Measurements from ENCODE around the gene SNPH.

The SNPH gene

GRCh38 chr20:1324598-1325172 lies 58.6 kb downstream of the SNPH start:
- no peak for DNase-seq (ENCODE audit: low spot score)

GRCh38 chr20:1325173-1326030 lies 59.3 kb downstream of the SNPH start:
- DNase-seq (ENCODE audit: low spot score) = peak; percentile 96

DNA sequence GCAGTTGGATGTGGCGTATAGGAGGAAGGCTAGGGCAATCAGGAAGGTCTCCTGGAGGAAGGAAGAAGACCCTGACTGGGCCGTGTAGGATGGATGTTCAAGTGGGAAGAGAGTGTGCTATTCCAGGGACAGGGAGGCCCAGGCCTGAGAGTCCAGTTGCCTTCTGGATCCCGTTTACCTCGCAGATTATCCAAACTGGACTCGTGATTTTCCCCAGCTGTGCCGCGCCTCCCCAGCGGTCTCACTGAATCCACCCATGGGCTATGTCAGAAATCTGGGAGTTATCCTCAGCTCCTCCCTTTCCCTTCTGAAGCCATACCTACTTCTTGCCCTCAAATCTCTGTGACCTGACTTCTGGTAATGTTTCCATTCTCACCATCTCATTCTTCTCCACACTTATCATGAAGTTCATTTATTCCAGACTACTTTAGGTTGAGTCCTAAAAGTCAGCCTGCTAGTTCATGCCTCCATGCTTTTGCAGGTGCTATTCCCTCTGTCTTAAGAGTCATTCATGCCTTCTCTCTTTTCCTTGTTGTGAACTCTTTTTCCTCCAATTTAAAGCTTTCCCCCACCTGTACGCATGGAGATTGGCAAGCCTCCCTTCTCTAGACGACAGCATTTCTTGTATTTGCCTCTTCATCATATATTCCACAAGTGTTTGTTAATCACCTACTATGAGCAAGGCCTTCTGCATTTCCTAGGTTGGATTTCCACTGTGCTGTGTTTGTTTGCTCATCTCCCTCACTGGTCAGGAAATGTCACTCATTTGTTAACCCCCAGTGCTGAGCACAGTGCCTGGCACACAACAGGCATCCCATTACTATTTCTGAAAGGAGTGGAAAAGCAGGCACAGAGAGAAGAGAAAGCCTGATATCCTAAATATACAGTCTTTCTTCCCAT lies 60.2 kb downstream of the SNPH start:
- no peak for DNase-seq (ENCODE audit: low spot score)

DNA sequence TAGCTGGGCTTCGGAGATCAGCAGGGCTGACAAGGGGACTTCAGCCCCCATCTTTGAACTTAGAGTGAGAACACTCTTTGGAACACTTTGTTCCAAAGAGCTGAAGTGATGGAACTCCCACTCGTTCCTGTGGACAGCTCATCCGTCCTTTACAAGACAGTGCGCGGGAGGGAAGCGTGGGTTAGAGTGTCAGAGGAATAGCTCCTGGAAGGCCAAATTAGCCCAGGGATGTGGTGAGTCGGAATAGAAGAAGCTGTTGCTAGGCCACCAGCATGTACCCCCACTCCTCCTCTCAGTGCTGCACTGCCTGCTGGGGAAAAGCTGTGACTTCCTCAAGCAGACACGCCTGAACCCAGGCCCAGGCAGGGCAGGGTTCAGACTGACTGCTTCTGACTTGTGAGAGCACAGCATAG lies 61.2 kb downstream of the SNPH start:
- no peak for DNase-seq (ENCODE audit: low spot score)

DNA sequence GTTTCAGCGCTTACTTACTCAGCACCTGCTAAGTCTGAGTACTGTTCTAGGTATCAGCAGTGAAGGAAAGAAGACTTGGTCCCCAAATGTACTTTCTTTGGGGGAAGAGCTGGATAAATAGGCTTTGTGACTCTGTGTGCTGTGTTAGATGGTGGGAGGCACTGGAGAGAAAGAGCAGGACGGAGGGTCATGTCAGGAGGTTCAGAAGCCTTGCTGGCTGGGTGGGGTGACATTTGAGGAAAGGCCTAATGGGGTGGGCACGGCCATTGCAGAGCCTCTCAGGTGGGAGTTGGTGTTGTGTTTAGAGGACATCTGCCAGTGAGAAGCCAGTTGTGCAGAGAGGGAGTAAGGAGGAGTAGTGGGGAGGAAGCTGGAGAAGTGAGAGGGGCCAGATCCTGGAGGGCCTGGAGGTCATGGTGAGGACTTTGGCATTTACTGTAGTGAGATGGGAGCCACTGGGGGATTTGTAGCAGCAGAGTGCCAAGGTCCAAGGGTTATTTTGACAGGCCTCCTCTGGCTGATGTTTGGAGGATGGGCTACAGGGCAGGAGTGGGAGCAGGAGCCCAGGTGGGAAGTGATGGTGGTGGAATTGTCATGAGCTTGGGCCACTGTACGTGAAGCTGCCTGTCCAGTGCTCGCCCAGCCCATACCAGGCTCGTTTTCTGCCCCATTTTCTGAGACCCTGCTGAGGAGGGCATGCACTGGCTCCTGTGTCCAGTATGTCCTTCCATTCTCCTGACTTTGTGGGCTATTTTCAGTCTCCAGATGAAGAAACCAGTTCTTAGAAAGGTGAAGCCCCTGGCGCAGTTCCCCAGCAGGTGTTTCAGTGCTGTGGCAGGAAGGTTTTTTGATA lies 62.0 kb downstream of the SNPH start:
- no peak for DNase-seq (ENCODE audit: low spot score)

DNA sequence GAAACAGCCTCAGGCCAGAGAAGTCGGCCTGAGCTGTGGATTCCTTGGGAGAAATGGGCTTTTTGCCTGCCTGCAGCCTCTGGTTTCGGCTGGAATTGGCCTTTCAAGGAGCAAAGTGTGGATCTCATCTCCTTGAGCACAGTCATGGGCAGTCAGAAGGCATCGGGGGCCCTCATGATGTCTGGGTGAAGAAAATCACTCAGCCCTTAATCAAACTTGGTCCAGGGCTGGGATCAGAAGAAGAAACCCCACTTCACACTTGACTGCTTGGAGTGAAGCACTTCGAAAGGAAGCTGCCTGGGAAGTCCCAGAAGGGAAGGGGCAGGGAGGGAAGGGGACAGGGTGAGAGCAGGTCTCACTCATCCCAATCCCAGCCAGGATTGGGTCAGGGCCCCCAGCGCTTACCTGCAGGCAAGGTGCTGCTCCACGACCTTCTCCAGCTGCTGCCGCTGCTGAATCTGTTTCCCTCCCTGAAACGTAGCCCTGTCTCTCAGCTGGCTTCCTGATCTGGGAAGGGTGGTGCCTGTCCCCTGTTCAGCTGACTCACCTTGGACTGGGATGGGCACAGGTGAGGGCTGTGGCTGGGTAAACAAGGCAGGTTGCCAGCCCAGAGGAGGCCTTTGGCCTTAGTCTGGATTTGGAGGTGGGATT lies 62.7 kb downstream of the SNPH start, which contains the start of gene SDCBP2:
TSS of gene SDCBP2 (minus strand) at position 460 of the 651 bp plus-strand sequence. CDS start 8,723 bp downstream, outside the sequence.
- no peak for DNase-seq (ENCODE audit: low spot score)

GRCh38 chr20:1330075-1330830 lies 64.2 kb downstream of the SNPH start:
- no peak for DNase-seq (ENCODE audit: low spot score)

GRCh38 chr20:1331101-1331500 lies 65.0 kb downstream of the SNPH start:
- DNase-seq (ENCODE audit: low spot score) = no peak

GRCh38 chr20:1331801-1332453 lies 65.8 kb downstream of the SNPH start:
- DNase-seq (ENCODE audit: low spot score) = no peak

DNA sequence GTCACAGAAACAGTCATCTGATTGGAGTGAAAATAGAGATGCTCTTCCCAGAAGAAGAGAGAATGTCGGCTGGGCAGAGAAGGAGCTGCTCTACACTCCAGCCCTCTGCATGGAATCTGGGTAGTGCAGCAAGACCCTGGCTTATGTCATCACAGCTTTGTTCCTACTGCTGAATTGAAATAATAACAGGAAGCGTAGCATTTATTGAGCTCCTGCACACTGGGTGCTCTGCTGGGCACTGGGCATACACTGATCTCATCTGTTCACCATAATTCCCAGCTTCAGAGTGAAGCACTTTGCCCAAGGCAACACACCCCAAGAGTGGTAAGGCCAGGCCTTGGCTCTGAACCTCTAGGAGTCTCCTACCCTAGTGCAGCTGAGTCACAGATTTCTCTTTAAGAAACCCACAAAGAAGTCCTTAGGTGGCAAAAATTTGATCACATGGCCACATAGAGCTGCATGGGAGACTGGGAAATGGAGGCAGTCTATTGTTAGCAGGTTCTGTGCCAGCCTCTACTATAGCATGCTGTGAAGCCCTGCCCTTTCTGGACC lies 66.7 kb downstream of the SNPH start:
- DNase-seq (ENCODE audit: low spot score) = no peak

DNA sequence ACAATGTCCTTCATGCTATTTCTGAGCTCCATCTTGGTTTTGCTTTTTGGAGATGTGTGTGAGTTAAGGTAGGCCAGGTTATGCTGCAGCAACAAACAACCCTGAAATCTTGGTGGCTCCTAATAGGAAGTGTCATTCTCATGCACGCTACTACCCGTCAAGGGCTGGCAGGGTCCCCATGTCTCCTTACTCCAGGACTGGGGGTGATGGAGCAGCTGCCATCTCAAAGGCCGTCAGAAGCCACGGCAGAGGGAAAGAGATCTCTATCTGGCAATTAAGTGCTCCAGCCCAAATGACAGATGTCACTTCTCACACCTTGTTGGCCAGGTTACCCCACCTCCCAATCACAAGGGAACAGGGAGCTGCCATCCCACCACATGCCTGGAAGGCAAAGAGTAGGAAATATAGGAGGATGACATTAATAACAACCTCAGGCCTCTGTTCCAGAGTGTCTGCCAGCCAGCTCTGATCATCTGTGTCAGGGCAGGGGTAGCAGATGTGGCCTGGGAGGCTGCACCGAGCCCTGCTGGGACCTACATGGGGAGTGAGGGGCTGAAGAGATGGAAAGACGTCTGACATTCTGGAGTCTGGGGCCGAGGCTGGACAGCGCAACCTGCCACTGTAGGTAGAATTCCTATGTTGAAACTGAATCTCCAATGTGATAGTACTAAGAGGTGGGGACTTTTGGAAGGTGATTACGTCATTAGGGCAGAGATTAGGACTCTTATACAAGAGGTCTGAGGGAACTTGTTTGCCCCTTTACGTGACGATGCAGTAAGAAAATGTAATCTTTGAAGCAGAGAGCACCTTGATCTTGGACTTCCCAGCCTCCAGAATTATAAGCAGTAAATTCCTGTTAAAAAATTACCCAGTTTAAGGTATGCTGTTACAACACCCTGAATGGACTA lies 67.6 kb downstream of the SNPH start:
- DNase-seq (ENCODE audit: low spot score) = no peak

DNA sequence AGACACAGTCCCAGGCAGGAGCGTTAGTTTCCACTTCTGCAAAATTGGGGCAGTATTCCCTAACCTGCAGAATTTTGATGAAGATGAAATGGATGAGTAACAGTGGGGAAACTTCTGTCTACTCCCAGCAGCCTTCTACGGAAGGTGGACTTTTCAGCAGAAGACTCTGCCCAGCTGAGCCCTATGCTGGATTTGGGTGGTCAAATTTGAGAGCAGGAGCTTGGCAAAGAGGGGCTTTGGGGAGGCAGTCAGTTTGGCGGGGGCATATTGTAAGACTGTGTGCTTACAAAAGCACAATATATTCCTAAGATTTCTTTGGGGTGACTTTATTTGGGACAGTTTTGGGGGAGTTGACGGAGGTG lies 68.3 kb downstream of the SNPH start:
- DNase-seq (ENCODE audit: low spot score) = no peak

DNA sequence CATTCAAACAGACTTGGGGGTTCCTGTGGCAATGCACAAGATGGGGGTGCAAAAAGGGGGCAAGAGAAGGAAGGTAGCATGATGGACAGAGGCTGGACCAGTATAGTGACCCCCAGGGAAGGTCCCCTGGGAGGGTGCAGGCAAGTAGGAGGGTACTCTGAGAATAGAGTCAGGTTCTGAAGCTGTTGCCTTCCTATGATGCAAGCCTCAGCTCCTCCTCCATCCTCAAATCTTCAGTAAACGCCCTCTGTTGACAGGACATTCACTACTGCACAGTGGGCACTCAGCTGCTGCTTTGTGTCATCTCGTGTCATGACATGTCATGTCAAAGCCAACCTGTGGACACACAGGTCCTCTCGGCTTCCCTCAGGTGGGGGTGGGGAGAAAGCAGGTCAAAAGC lies 68.7 kb downstream of the SNPH start:
- DNase-seq (ENCODE audit: low spot score) = no peak

DNA sequence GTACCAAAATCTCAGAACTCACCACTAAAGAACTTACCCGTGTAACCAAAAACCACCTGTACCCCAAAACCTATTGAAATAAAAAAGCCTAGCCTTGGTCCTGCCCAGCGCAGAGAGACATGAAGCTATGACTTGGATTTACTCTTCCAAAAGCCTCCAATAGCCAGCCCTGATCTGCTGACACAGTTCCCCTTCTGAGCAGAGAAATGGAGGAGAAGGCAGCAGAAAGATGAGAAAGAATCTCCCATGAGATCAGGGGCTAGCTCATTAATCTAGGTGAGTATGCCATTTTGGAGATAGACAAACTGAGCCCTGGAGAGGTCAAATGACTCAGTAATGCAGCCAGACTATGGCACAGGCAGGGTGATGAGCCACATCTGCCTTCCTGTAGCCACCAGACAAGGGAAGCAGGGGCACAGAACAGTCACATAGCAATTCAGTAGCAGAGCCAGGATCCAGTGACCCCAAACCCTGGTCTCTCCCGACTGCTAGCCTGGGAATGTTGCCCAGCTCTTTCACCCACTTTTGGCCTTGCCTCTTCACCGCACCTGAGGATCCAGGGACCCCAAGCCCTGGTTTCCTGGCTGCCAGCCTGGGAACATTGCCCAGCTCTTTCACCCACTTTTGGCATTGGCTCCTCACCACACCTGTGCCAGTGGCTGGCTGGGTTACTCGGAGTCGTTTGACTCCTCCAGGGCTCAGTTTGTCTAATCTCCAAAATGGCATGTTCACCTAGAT lies 70.0 kb downstream of the SNPH start:
- no peak for DNase-seq (ENCODE audit: low spot score)

DNA sequence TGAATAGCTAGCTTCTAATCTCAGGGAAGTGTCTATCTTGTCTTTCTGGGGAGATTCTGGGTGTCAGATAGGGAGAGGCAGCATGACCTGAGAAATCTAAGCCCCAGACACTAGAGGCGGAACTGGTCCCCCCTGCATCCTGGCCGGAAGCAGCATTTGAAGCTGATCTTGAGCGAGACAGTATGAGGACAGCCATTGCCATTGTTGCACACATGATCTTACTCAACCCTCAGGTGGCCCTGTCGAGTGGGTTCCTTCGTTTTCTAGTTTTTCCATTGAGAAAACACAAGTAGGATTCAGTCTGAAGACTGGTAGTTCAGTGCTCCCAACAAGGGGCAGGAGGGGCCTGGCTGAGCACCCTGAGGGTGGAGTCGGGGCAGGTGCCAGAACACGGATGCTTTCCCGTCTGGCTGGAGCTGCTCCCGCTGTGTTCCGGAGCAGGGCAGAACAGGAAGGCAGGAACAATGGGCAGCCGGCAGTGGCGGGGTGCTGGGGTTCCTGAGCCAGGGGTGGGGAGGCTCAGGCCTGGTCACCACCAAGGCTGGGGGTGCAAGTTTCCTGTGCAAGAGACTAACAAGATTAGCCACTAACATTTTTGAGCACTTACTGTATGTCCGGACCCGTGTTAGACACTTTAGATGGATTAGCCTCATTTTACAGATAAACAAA lies 70.7 kb downstream of the SNPH start:
- no peak for DNase-seq (ENCODE audit: low spot score)

DNA sequence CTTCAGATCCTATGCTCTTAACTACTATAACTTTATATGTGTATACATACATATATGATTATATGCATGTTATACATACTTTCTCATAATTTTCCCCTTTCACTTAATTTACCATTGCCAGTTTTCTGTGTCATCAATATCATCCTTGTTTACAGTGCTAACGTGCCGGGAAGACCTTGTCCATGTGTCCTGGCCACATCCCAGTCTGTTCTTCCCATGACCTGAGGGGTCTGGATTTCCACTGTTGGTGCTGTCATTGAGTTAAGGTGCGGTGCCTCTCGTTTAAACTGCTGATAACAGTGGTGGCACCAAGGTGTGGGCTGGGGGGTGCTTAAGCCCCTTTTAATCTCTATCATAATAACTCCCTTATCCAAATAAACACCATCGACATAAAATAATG lies 71.3 kb downstream of the SNPH start:
- no peak for DNase-seq (ENCODE audit: low spot score)

GRCh38 chr20:1338096-1338495 lies 72.0 kb downstream of the SNPH start:
- DNase-seq (ENCODE audit: low spot score) = no peak
